Esophagus squamous epithelium (tissue), 5 donors: ENCODE data around the gene ARVCF. TPM values are rescaled to one million over a fixed set of nuclear protein-coding genes. Genes with fewer than 3 reads are reported as not detected.

Experiments used
- DNase-seq: peaks from one replicate; lab custom pipeline; 2025; lab: John Stamatoyannopoulos, UW
- H3K27ac ChIP-seq, 4 donors: fragments of 200-600 bp; sonication (generic); one replicate each; pipeline ENCODE4 v1.5.1; 2016 to 2019; ENCODE audit warnings: mild to moderate bottlenecking in 1 of 4
- H3K27me3 ChIP-seq, 4 donors: fragments of 200-600 bp; sonication (generic); 1 replicate in 3 of 4; 2 replicates in 1 of 4; pipeline versions ENCODE4 v1.5.1 to v1.6.0; 2017 to 2021; ENCODE audit warnings: antibody characterized with exemption in 1 of 4
- H3K36me3 ChIP-seq, 3 donors: fragments of 200-600 bp; sonication (generic); one replicate each; pipeline ENCODE4 v1.5.1; 2016 to 2019
- H3K4me1 ChIP-seq, 3 donors: fragments of 200-600 bp; sonication (generic); one replicate each; pipeline ENCODE4 v1.5.1; 2017 to 2019
- H3K4me3 ChIP-seq, 4 donors: fragments of 200-600 bp; sonication (generic); 1 replicate in 3 of 4; 2 replicates in 1 of 4; pipeline ENCODE4 v1.5.1; 2016 to 2019; ENCODE audit warnings: mild to moderate bottlenecking in 2 of 4, moderate library complexity in 1 of 4
- H3K9me3 ChIP-seq, 3 donors: fragments of 200-600 bp; sonication (generic); one replicate each; pipeline ENCODE4 v1.5.1; 2016 to 2019
- POLR2A ChIP-seq, 4 donors: fragments of 450-650 bp; IDR thresholded peaks; one replicate each; pipeline ENCODE4 v1.6.1; 2017; ENCODE audit warnings: antibody characterized with exemption in 4 of 4, mild to moderate bottlenecking in 4 of 4, moderate library complexity in 3 of 4
- WGBS, 2 donors: methylation state at CpG; one replicate each; pipeline ENCODE4 v1.1.5; 2018; 5-methylcytosine and 5-hydroxymethylcytosine counted together
- intact Hi-C: fragments of 100-400 bp; cut with DNase I; formaldehyde crosslinking; loops from one replicate; pipeline ENCODE4 v1.15.0; 2022
- total RNA-seq, 4 donors: library from RNA; depleted of rRNA; stranded (reverse); fragments of >200 nt; gene quantifications; one replicate each; pipeline ENCODE4 v1.1.0, GENCODE V29; 2016
- TF ChIP-seq, protein P1 (sequence below), 6 experiments: fragments of 450-650 bp in 4 of 6; fragments of 200-600 bp in 2 of 6; sonication (generic) in 2 of 6; IDR thresholded peaks; one replicate each; pipeline ENCODE4 v1.5.1; 2016 to 2019; ENCODE audit warnings: antibody characterized with exemption in 6 of 6, mild to moderate bottlenecking in 4 of 6, moderate library complexity in 4 of 6
- donor health status: DM: yes; HTN: yes; CAD: no.

The ARVCF gene
- total RNA-seq, 4 donors from 2014 or later: 3.1 to 10.9 (median 7.1) TPM

DNA sequence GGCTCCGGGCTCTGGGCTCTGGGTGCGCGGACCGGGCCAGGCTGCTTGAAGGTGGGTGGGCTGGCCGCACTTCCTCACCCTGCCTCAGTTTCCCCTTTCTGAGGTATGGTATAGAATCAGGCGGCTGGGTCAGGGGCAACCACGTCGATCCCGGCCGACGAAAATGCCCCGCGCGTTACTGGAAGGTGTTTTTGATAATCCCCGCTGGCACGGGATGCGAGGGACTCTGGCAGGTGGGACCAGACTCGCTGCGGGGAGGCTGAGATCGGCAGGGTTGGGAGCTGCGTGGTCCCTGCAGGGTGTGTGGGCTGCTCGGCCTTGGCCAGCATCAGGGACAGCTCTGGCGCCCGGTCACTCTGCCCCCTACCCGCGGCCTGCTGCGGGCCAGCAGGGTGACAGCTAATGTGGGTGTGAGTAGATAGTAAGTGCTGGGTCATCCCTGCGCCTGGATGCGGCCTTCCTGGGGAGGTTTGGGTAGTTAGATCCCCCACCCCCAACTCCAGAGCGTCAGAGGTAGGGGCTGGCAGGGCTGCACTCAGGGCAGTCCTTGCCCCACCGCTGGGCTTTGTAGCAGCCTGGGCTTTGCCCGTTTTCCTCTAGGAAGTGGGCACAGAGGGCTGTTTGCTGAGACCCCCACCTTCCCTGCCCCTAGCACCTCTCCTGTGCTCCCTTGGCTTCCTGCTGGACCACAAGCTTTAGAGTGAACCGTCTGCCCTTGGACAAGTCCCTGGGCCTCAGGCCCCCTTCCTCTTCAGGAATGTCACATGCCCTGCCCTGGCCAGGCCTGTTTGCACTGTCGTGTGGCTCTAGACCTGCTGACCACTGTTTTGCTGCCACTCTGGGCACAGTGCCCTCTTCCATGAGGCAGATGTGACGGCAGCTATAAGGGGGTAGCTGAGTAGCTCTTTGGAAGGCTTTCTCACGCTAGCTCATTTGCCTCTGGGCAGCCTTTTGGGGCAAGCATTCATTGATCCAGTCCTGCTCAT is 4.9 kb upstream of the ARVCF start:
- H3K4me1 ChIP-seq: peaks cover 19 to 49% (median 22%) of the 10 kb centered on the region in 3 donors
- no peak for TF ChIP-seq POLR2A (IDR thresholded peaks at IDR 0.05)
- TF ChIP-seq, protein P1, sequence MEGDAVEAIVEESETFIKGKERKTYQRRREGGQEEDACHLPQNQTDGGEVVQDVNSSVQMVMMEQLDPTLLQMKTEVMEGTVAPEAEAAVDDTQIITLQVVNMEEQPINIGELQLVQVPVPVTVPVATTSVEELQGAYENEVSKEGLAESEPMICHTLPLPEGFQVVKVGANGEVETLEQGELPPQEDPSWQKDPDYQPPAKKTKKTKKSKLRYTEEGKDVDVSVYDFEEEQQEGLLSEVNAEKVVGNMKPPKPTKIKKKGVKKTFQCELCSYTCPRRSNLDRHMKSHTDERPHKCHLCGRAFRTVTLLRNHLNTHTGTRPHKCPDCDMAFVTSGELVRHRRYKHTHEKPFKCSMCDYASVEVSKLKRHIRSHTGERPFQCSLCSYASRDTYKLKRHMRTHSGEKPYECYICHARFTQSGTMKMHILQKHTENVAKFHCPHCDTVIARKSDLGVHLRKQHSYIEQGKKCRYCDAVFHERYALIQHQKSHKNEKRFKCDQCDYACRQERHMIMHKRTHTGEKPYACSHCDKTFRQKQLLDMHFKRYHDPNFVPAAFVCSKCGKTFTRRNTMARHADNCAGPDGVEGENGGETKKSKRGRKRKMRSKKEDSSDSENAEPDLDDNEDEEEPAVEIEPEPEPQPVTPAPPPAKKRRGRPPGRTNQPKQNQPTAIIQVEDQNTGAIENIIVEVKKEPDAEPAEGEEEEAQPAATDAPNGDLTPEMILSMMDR (IDR thresholded peaks at IDR 0.05): no peak
- DNase-seq: no peak
- peak overlapping the region; percentile 66 to 85 (median 73) for H3K4me3 ChIP-seq
- H3K27me3 ChIP-seq: peaks cover 0 to 16% (median 0%) of the 10 kb centered on the region in 4 donors
- WGBS, 2 donors: 10 to 13% methylated on average over 3 to 4 of the region's 36 CpGs
- H3K36me3 ChIP-seq: peaks cover 0 to 12% (median 0%) of the 10 kb centered on the region in 3 donors
- H3K27ac ChIP-seq: peak overlapping the region; percentile 84 to 92 (median 86)
- intact Hi-C loops: loop anchor here (5.0 to 10.0 kb wide), 2 partner anchors 59 to 93 kb away; partner anchors contain the start of genes RANBP1 and TRMT2A
- H3K9me3 ChIP-seq: no peaks in the 10 kb centered on the region

DNA sequence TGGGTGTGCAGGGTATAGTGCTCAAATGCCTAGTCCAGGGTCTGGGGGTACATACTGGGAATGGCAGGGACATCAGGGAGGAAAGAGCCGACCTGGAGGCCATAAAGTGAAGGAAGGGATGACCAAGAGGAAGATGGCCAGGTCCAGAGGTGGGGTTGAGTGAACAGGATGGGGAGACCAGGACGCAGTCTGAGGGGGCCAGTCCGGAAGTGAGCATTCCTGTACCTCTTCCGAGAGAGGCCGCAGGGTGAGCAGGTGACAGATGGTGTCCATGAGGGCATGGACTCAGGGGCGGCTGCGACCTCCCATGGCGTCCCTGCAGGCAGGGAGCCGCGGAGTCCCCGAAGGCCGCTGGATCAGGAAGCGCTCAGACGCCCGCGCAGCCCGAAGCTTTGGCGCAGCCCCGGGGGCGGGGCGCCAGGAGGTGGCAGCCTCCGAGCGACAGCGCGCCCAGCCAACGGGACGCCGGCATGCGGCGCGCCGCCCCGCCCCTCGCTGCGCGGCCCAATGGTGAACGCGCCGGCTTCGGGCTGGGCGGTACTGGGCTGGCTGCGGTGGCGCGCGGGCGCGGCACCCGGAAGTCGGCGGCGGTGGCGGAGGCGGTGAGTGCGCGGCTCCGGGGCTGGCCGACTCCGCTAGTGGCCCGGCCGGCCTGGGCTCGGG is 4.0 kb upstream of the ARVCF start, which contains the start of gene TANGO2:
TANGO2 (plus strand) TSS at position 578 of the 663 bp plus-strand sequence. CDS start 15,689 bp downstream, outside the sequence.
- DNase-seq: no peak
- H3K4me1 ChIP-seq: peaks cover 24 to 57% (median 27%) of the 10 kb centered on the region in 3 donors
- H3K9me3 ChIP-seq: no peaks in the 10 kb centered on the region
- H3K36me3 ChIP-seq: peaks cover 0 to 9% (median 0%) of the 10 kb centered on the region in 3 donors
- intact Hi-C loops: loop anchor here (5.0 to 10.0 kb wide), 2 partner anchors 58 to 94 kb away; partner anchors contain the start of genes RANBP1 and TRMT2A
- peak within 1 kb of the TSS; percentile 66 to 85 (median 73) for H3K4me3 ChIP-seq
- WGBS, 2 donors: 2 to 3% methylated on average over 5 to 6 of the region's 61 CpGs
- TF ChIP-seq, protein P1 (IDR thresholded peaks at IDR 0.05): peak in 2 of 6 experiments; percentile 6 to 35
- peak in 3 of 4 donors; percentile 81 to 91 (median 88) for TF ChIP-seq POLR2A (IDR thresholded peaks at IDR 0.05)
- H3K27me3 ChIP-seq: peaks cover 0 to 25% (median 0%) of the 10 kb centered on the region in 4 donors
- H3K27ac ChIP-seq: peak within 1 kb of the TSS; percentile 84 to 92 (median 86)

DNA sequence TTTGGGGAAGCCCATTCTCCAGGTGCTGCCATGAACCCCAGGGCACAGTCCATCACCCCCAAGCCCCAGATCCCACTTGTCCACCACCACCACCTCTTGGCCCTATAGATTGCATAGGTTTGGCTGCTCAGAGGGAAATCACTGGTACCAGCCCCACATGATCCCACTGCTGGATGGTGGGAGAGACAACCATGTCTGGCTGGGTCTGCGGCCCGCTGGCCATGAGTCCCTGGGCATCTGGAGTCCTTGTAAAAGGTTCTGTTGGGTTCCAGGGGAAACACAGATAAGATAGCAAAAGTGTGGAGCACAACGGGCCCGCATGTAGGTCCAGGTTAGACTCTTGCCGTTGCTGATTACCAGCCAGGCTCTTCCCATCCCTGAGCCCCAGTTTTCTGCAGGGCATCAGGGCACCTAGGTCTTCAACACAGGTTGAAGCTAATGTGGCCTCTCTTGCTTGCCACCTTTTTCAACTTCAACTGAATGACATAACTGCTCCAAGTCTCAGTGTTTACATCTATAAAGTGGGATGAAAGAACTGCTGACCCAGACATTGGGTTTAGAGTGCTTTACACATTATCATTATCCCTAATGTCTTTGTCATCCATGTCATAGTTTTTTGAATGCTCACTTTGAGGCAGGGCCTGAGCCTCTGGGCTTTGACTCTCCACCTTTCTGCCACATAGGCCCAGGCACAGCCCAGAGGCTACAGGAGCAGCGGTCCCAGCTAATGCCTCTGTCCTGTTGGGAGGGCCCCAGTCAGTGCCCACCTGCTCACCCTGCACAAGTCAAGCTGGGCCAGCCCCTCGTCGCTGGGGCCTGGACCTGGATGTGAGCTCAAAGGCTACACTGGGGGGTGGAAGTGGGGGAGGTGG is 3.3 kb upstream of the ARVCF start:
- H3K27ac ChIP-seq: peak overlapping the region; percentile 77 to 92 (median 84)
- peaks cover 0 to 32% (median 0%) of the 10 kb centered on the region in 4 donors for H3K27me3 ChIP-seq
- DNase-seq: no peak
- H3K4me1 ChIP-seq: peaks cover 25 to 64% (median 27%) of the 10 kb centered on the region in 3 donors
- H3K36me3 ChIP-seq: peaks cover 0 to 5% (median 0%) of the 10 kb centered on the region in 3 donors
- intact Hi-C loops: loop anchor here (5.0 to 10.0 kb wide), 2 partner anchors 58 to 95 kb away; partner anchors contain the start of genes RANBP1 and TRMT2A
- no peaks in the 10 kb centered on the region for H3K9me3 ChIP-seq
- TF ChIP-seq POLR2A (IDR thresholded peaks at IDR 0.05): no peak
- TF ChIP-seq, protein P1 (IDR thresholded peaks at IDR 0.05): no peak
- WGBS, 2 donors: 86 to 92% methylated on average over 4 to 5 of the region's 8 CpGs
- peak overlapping the region; percentile 66 to 85 (median 73) for H3K4me3 ChIP-seq

DNA sequence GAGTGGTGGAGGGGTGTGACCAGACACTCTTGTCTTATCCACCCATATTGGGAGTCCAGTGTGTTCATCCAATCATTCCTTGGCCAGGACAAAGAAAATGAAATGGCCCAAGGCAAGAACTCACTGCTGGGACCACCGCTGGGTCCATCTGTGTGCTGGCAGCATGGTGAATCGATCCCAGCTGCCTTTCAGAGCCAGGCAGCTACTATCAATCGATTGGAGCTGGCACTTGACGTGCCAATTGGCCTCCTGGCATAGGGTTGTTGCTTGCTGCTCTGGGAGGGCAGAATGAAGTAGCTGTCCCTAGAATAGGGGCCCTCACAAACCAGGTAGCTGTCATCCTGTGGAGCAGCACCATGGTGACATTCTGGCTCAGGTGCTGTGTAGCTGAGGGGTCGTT is 1.4 kb upstream of the ARVCF start:
- no peak for DNase-seq
- Histone ChIP-seq H3K4me3 (no peak overlapping the region), H3K27me3 (peaks cover 0 to 35% (median 0%) of the 10 kb centered on the region in 4 donors), H3K36me3 (no peaks in the 10 kb centered on the region), H3K4me1 (peaks cover 25 to 61% (median 27%) of the 10 kb centered on the region in 3 donors), H3K27ac (no peak overlapping the region), H3K9me3 (no peaks in the 10 kb centered on the region)
- TF ChIP-seq, protein P1 (IDR thresholded peaks at IDR 0.05): no peak
- no peak for TF ChIP-seq POLR2A (IDR thresholded peaks at IDR 0.05)
- WGBS, 2 donors: 83 to 90% methylated on average over 1 to 2 of the region's 5 CpGs
- intact Hi-C loops: no loop called here
